Activated CD8-positive, alpha-beta memory T cell treated with anti-CD3 and anti-CD28 coated beads, Interleukin-2, amount 50 U/mL, for 4 hours (primary cell): ENCODE measurements around the gene ZFAND6.

Source experiments
- DNase-seq: peaks from one replicate; pipeline ENCODE4 v3.0.0-alpha.2; 2020

Gene ZFAND6

DNA sequence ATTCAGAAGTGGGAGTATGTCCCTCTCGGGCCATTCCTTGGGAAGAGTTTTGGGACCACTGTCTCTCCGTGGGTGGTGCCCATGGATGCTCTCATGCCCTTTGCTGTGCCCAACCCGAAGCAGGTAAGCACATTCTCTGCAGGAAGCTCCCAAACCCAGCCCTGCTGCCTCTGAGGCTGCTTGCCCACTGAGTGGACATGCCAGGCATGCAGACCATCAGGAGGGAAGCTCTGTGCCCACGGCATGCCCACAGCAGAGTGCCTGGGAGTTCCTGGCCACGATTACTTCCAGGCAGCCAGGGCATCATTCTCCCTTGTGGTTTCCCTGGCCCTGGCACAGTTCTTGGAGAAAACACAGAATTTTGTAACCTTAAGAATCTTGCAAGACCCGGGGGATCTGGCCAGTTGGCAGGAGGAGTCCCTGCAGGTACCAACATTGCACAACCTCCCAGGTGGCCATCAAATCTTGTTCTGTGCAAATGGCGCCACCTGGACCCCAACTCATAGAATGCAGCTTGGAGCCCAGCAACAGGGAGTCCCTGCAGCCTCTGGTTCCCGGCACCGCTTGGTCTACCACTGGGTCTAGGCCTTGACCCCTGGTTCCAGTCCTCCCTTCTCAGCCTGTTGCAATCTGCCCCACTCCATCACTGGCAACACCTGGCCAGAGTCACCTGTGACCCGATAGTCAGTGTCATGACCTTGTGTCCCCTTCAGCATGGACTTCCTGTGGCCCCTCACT lies 113.7 kb downstream of the ZFAND6 start:
- DNase-seq, result peak; percentile 71

DNA sequence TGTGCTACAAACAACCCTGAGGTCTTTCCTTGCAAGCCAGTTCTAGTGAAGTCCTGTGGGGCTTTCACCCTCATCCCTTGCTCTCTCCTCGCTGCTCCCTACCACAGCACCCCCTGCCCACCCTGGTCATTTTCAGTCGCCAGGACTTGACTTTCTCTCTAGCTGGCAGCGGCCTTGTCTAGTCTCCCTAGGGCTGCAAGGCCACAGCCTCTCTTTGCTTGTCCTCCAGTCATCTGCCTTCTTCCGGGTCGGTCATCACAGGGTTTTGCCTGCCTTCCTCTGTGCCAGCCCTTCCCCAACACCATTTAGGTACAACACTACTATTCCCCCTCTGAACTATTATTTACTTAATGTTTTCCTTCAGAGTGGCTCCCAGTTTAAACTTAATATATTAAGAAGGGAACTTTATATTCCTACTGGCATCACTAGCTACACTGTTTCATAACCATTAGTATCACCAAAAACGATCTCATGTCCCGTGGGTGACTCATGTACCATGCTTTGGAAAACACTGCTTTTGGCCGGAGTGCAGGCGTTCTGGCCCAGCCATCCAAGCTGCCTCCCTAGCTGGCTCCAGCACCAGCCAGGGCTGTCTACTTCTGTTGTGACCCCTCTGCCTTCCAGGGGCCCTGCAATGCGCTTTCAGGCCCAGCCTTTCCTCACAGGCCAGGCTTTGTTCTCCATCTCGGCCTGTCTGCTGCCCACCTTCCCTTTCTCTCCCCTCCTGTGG lies 114.7 kb downstream of the ZFAND6 start:
- DNase-seq, result no peak

DNA sequence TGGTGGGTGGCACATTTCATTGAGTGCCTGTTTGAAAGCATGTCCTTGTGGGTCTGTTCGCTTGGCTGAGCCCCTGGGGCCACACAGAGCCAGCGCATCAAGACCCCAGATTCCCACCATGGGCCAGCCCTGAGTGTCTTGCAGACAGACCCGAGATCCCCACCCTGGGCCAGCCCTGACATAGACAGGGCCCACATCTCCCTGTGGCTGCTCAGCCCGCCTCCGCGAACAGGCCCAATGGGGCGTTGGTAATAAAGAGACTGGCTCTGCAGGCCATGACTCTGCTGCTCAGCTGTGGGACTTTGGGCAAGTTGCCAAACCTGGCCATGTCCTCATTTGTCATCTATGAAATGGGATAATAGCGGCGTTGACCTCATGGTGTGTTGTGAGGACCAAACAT lies 116.0 kb downstream of the ZFAND6 start:
- DNase-seq, result no peak

DNA sequence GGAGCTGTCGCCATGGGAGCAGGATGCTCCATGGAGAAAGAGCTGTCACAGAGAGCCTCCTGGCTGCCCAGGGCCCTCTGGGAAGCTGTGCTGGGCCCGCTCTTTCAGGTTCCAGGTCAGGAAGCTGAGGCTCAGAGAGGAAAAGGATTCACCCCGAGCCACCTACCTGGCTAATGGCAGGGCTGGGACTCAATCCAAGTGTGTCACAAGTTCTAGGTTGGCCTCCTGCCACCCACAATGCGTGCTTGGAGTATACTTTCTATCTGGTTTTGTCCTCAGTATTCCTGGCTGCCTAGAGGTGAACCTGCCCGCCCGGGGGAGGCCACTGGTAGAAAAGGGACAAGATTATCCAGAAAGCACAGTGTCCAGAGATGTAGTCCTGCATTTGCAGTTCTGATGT lies 117.0 kb downstream of the ZFAND6 start:
- no peak for DNase-seq

DNA sequence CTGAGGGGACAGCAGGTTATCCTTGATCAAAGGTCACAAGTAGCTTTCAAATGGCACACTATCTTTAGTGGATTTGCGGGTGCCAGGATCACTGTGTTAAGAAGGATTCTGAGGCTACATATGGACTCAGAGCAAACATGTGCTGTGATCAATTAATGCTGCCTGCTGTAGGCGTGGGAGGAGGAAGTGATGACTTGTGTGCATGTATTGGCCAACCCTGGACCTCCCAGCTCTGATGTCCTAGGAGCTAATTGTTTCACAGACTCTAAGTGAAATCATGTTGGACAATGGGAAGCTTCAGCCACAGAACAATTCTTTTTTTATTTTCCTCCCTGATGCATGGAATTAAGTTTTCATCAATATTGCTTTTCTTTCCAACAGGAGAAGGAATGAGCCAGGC lies 117.7 kb downstream of the ZFAND6 start:
- DNase-seq, result no peak

DNA sequence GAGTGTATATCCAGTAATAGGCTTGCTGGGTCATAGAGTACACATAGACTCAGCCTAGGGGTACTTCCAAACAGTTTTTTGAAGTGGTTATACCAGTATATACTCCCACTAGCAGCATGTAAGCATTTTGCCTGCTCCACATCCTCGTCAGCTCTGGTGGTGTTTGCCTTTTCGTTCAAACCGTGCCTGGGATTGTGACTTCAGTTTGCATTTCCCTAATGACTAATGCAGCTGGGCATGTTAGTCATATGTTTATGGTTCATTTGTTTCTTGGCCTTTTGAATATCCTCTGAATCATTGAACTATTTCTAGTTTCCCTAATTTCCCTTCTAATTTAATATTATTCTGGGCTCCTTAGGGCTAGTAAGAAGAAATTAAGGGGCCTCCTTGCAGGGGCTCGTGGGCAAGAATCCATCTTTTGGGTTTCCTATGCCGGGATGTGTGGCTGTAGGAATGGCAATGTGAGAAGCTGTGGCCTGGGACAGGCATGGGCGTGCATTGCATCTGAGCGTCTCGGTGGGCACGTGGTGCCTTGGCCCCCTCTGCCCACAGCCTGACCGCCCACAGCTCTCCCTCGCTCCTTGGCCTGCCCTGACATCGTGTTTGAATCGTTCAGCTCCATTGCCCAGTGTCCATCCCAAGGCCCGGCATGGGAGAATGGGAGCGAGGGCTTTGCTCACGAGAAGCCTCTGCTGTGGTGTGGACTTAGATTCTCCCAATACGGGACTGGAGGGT lies 119.7 kb downstream of the ZFAND6 start:
- no peak for DNase-seq

DNA sequence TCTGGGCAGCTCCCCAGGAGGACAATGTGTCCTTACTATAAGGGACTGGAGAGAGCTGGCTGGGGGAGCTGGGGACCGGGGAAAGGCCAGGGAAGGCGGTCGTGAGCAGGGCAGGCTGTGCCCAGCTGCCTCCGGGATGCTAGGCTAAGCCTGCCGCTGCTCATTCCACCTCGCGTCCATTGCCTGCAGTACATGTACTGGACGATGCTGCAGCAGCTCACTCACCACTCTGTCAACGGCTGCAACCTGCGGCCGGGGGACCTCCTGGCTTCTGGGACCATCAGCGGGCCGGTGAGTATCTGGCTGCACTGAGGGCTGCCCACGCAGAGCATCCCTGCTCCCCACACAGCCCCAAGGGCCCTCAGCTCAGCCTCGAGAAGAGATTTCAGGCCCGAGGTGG lies 120.5 kb downstream of the ZFAND6 start:
- DNase-seq, result no peak

DNA sequence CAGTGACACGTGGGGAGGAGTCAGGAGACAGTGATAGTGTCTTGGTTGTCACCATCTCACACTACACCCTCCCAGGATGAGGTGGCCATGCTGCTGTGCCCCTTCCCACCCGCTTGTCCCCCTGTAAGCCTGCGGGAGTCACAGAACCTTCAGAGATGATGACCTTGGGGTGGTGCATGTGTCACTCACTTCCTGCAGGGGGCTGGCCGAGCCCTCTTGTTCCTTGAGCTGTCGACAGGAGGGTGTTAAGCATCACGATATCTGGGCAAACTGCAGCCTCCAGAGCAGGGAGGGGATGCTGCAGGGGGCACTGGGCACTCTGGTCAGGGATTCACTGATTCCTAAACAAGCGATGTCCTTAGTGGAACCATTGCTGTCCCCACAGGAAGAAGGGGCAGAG lies 121.0 kb downstream of the ZFAND6 start:
- DNase-seq, result no peak

DNA sequence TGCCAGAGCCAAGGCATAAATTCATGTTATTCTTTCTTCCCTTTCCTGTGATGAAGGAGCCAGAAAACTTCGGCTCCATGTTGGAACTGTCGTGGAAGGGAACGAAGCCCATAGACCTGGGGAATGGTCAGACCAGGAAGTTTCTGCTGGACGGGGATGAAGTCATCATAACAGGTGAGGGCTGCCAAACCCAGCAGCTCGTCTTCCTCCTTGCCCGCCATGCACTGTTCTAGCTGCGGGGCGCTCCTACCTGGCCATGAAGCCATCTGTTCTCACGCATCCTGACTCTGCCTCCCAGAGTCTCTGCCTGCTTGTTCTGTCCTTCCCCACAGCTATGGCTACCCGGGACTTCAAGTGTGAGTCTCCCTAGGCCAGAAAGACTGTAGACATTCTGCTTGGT lies 121.5 kb downstream of the ZFAND6 start:
- no peak for DNase-seq

DNA sequence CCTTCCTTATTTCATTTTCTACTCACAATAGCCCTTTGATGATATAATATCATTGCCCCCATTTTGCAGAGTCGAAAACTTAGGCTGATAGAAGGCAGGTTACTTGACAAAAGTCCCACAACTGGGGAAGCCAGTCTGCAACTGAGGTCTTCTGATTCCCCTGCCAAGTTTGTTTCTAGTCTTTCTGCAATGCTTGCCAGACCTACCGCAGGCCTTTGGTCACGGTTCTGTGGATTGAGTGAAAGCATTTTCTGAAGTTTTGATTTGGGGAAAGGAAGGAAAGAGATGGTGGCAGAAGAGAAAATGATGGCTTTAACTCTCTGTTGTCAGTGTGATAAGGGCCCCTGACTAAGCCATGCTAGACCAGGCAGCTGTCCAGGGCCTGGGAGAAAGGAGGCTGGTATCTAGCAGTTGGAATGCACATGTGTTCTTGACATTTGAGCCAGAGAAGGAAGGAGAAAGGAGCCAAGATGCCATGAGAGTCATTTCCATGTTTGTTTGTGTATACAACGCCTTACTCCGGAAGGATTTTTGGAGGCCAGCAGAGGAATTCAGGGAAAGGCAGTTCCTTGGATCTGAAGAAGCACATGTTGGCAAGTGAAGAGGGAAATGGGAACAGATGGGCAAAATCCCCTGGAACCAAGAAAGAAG lies 123.3 kb downstream of the ZFAND6 start:
- DNase-seq, result no peak

DNA sequence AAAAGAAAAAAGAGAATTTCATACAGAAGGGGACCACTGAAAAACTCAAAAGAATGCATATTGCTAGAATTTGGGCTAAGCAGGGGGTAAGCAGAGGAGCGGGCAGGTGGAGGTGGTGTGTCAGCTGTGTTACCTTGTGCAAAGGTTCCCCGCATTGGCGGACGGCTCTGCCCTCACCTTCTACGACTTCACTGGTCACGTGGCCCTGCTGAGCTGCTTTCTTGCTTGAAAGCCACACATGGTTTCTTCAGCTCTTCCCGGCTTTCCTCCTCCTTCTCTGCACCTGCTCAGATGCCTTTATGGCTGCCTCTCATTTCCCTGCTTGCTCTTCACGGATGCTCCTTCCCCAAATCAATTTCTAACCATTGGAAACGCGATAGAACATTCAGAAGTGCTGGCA lies 123.8 kb downstream of the ZFAND6 start:
- no peak for DNase-seq

DNA sequence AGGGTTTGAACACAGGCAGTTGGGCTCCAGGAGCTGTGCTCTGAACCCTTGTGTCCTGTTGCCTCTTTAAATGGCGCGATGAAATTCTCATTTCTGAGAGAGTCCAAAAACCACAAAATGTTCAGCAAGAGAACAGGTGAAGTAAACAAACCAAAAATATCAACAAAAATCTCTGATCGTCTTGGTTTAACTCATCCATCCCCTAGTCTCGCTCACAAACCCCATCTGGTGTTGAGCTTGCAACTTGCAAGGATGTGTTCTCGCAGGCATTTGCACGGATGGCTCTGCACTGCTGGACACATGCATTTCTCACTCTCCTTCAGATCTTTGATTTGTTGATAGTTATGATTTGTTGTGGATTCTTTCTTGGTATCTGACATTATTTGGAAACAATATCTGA lies 124.4 kb downstream of the ZFAND6 start:
- DNase-seq, result no peak

DNA sequence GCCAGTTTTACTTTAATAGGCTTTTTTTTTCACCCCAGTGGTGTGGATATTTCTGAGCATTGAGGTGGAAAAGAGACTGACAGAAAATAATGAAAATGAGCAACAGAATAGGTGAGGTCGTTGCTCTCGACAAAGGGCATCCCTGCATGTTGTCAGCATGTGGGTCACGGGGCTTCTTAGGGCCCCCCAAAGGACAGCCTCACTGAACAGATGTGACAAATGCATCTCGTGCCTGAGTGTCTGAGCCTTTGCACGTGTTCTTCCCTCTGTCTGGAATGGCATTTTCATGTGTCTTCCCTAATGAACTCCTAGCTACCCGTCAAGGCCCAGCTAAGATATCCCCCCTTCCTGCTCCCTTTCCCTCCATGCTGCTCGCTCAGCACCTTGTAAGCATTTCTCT lies 125.1 kb downstream of the ZFAND6 start:
- no peak for DNase-seq

DNA sequence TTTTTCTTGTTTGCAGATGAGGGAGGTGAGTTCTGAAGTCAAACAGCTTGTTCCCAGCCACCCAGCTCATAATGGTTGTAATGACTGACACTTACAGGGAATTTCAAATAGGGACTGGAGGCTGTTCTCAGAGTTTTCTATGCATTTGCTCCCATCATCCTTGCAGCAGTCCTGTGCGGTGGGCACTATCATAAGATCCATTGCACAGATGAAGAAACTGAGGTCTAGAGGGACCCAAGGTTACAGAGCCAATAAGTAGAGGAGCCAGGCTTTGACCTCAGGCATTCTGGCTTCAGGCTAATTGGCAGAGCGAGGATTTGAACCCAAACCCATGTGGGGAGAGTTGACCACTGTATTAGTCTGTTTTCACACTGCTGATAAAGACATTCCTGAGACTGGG lies 125.7 kb downstream of the ZFAND6 start:
- no peak for DNase-seq

DNA sequence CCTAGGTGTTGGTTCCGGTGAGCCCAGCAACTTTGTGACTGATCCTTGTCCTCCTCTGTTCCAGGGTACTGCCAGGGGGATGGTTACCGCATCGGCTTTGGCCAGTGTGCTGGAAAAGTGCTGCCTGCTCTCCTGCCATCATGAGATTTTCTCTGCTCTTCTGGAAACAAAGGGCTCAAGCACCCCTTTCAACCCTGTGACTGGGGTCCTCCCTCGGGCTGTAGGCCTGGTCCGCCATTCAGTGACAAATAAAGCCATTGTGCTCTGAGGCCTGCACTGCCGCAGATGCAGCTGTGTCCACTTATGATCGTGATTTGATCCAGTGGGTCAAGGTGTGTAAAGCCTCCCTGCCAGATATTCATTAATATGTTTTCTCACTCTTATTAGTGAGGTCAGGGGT lies 126.6 kb downstream of the ZFAND6 start:
- DNase-seq, result no peak

DNA sequence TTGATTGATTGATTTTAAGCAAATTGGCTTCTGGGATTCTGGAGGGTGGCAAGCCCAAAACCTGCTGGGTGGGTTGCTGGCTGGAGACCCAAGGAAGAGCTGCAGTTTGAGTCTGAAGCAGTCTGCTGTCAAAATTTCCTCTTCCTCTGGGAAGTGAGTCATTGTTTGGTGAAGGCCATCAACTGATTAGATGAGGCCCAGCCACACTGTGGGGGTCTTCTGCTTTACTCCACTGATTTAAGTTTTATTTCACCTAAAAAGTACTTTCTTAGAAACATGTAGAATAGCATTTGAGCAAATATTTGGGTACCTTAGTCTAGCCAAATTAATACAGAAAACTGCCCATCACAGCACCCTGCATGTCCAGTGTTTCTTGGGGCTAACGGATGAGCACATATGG lies 127.1 kb downstream of the ZFAND6 start:
- DNase-seq, result no peak
